H9 (cell line): ENCODE measurements around the gene CHRNB4. TPM values are rescaled to one million over a fixed set of nuclear protein-coding genes. Genes with fewer than 3 reads are reported as not detected.

ENCODE experiments used
- DNase-seq: peaks from one replicate; pipeline ENCODE4 v3.0.0-alpha.2; 2017
- H2AFZ ChIP-seq: one replicate; pipeline ENCODE4 v1.6.1; 2013; ENCODE audit warnings: mild to moderate bottlenecking, low read length, control low read depth, moderate library complexity
- H2AK5ac ChIP-seq: 2 replicates; pipeline ENCODE4 v1.6.1; 2013; ENCODE audit warnings: low read length, control low read depth, mixed read lengths; ENCODE audit not compliant: insufficient read length
- H2BK120ac ChIP-seq: one replicate; pipeline ENCODE4 v1.6.1; 2013; ENCODE audit warnings: low read depth, mild to moderate bottlenecking, low read length, control low read depth, inconsistent platforms; ENCODE audit not compliant: poor library complexity, severe bottlenecking
- H2BK12ac ChIP-seq: 2 replicates; pipeline ENCODE4 v1.6.1; 2013; ENCODE audit warnings: low read length, control low read depth, mixed read lengths, low read depth; ENCODE audit not compliant: insufficient read length
- H2BK15ac ChIP-seq: 2 replicates; pipeline ENCODE4 v1.6.1; 2013; ENCODE audit warnings: low read depth, low read length, control low read depth
- H2BK20ac ChIP-seq: one replicate; pipeline ENCODE4 v1.6.1; 2013; ENCODE audit warnings: low read depth, mild to moderate bottlenecking, low read length, control low read depth, inconsistent platforms; ENCODE audit not compliant: poor library complexity, severe bottlenecking
- H2BK5ac ChIP-seq: 2 replicates; pipeline ENCODE4 v1.6.1; 2013; ENCODE audit warnings: low read length, control low read depth, mixed read lengths; ENCODE audit not compliant: insufficient read length
- H3K14ac ChIP-seq: 2 replicates; pipeline ENCODE4 v1.6.1; 2013; ENCODE audit warnings: low read length, control low read depth; ENCODE audit not compliant: insufficient read depth
- H3K18ac ChIP-seq: 2 replicates; pipeline ENCODE4 v1.6.1; 2013; ENCODE audit warnings: low read depth, mild to moderate bottlenecking, mixed read lengths, low read length, control low read depth; ENCODE audit not compliant: insufficient read length
- H3K23ac ChIP-seq: 2 replicates; pipeline ENCODE4 v1.6.1; 2013; ENCODE audit warnings: low read length, control low read depth, mixed read lengths, low read depth; ENCODE audit not compliant: insufficient read length
- H3K23me2 ChIP-seq: 2 replicates; pipeline ENCODE4 v1.6.1; 2013; ENCODE audit warnings: low read depth, mild to moderate bottlenecking, mixed read lengths, low read length, control low read depth; ENCODE audit not compliant: insufficient read length, poor library complexity, severe bottlenecking
- H3K27ac ChIP-seq: 2 replicates; pipeline ENCODE4 v1.5.1; 2013; ENCODE audit warnings: low read length, control low read depth, mixed read lengths, low read depth; ENCODE audit not compliant: insufficient read length
- H3K27me3 ChIP-seq: 2 replicates; pipeline ENCODE4 v1.6.1; 2013; ENCODE audit warnings: low read length, control low read depth, inconsistent platforms; ENCODE audit not compliant: insufficient read depth
- H3K4ac ChIP-seq: 2 replicates; pipeline ENCODE4 v1.6.1; 2013; ENCODE audit warnings: low read depth, mild to moderate bottlenecking, control low read depth, inconsistent platforms, low read length, moderate library complexity
- H3K4me1 ChIP-seq: 2 replicates; pipeline ENCODE4 v1.6.1; 2013; ENCODE audit warnings: low read length, control low read depth, inconsistent platforms; ENCODE audit not compliant: insufficient read depth
- H3K4me2 ChIP-seq: 2 replicates; pipeline ENCODE4 v1.6.1; 2013; ENCODE audit warnings: low read length, control low read depth, mixed read lengths; ENCODE audit not compliant: insufficient read length, insufficient read depth
- H3K56ac ChIP-seq: 2 replicates; pipeline ENCODE4 v1.6.1; 2013; ENCODE audit warnings: low read depth, mild to moderate bottlenecking, mixed read lengths, low read length, control low read depth; ENCODE audit not compliant: insufficient read length
- H3K79me1 ChIP-seq: 2 replicates; pipeline ENCODE4 v1.6.1; 2013; ENCODE audit warnings: low read depth, mild to moderate bottlenecking, moderate library complexity, low read length, control low read depth, inconsistent platforms; ENCODE audit not compliant: insufficient read depth, poor library complexity, severe bottlenecking
- H3K79me2 ChIP-seq: 2 replicates; pipeline ENCODE4 v1.6.1; 2013; ENCODE audit warnings: low read length, control low read depth, inconsistent platforms; ENCODE audit not compliant: insufficient read depth
- H3K9ac ChIP-seq: 2 replicates; pipeline ENCODE4 v1.6.1; 2013; ENCODE audit warnings: low read length, control low read depth, mixed read lengths; ENCODE audit not compliant: insufficient read length; ENCODE audit errors: extremely low read depth
- H3K9me3 ChIP-seq: one replicate; pipeline ENCODE4 v1.6.1; 2013; ENCODE audit warnings: low read depth, low read length, inconsistent platforms; ENCODE audit not compliant: control insufficient read depth
- H3T11ph ChIP-seq: one replicate; pipeline ENCODE4 v1.6.1; 2013; ENCODE audit warnings: mild to moderate bottlenecking, low read length, control low read depth, inconsistent platforms
- H4K20me1 ChIP-seq: one replicate; pipeline ENCODE4 v1.6.1; 2013; ENCODE audit not compliant: control insufficient read depth, insufficient read length, insufficient read depth
- H4K5ac ChIP-seq: 2 replicates; pipeline ENCODE4 v1.6.1; 2013; ENCODE audit warnings: low read depth, mild to moderate bottlenecking, mixed read lengths, low read length, control low read depth; ENCODE audit not compliant: insufficient read length
- H4K8ac ChIP-seq: replicated peaks from 2 replicates; pipeline ENCODE4 v1.6.1; 2013; ENCODE audit warnings: low read length, control low read depth, mixed read lengths, low read depth; ENCODE audit not compliant: insufficient read length
- H4K91ac ChIP-seq: 2 replicates; pipeline ENCODE4 v1.6.1; 2013; ENCODE audit warnings: low read depth, mild to moderate bottlenecking, moderate library complexity, mixed read lengths, low read length, control low read depth; ENCODE audit not compliant: insufficient read length
- H3K27ac Mint-ChIP-seq, 3 experiments: 2 replicates in 2 of 3; 3 replicates in 1 of 3; pipeline ENCODE4 v1.8.0; 2020 to 2021; ENCODE audit warnings: mixed read lengths in 3 of 3, mild to moderate bottlenecking in 1 of 3, moderate library complexity in 1 of 3
- H3K27me3 Mint-ChIP-seq: 2 replicates; pipeline ENCODE4 v1.8.0; 2021; ENCODE audit warnings: low read depth, mild to moderate bottlenecking, moderate library complexity, mixed read lengths
- H3K36me3 Mint-ChIP-seq, 3 experiments: 2 replicates in 2 of 3; 3 replicates in 1 of 3; pipeline ENCODE4 v1.8.0; 2020 to 2021; ENCODE audit warnings: low read depth in 3 of 3, mixed read lengths in 3 of 3; ENCODE audit not compliant: insufficient read depth in 1 of 3
- H3K4me1 Mint-ChIP-seq, 2 experiments: 2 replicates each; pipeline ENCODE4 v1.8.0; 2020; ENCODE audit warnings: mixed read lengths in 2 of 2
- H3K4me3 Mint-ChIP-seq, 2 experiments: 2 replicates in 1 of 2; 3 replicates in 1 of 2; pipeline ENCODE4 v1.8.0; 2020 to 2021; ENCODE audit warnings: mild to moderate bottlenecking in 2 of 2, mixed read lengths in 2 of 2, moderate library complexity in 1 of 2
- H3K9me3 Mint-ChIP-seq, 2 experiments: 2 replicates in 1 of 2; 3 replicates in 1 of 2; pipeline ENCODE4 v1.8.0; 2020; ENCODE audit warnings: mild to moderate bottlenecking in 2 of 2, mixed read lengths in 2 of 2, moderate library complexity in 1 of 2
- CTCF ChIP-seq: fragments of 200-600 bp; sonication (generic); conservative IDR thresholded peaks from 3 replicates; pipeline ENCODE4 v1.8.0; 2021; ENCODE audit warnings: antibody characterized with exemption, mild to moderate bottlenecking
- WGBS: extraction: QIAGEN DNeasy Blood & Tissue Kit; methylation state at CpG from one replicate; pipeline ENCODE4 v1.1.7; 2013; ENCODE audit warnings: missing lambda C conversion rate, low lambda C conversion rate, mixed read lengths; ENCODE audit not compliant: insufficient read length; ENCODE audit errors: extremely low coverage; 5-methylcytosine and 5-hydroxymethylcytosine counted together
- total RNA-seq: library from RNA; stranded (reverse); gene quantifications from 2 replicates; pipeline ENCODE4 v1.2.1, GENCODE V29; 2021

Gene CHRNB4
- total RNA-seq, 1 experiment from 2014 or later = 1.9 TPM

- Histone ChIP-seq H3K79me1 (no peaks in the 10 kb centered on the region), H2BK15ac (no peak overlapping the region), H3K27me3 (peaks cover 6% of the 10 kb centered on the region; the same call in 1 of the 2 replicates), H3K9me3 (no peaks in the 10 kb centered on the region), H3K27ac (no peak overlapping the region), H3K18ac (no peak overlapping the region), H3K79me2 (no peaks in the 10 kb centered on the region), H3K9ac (no peak overlapping the region), H3K4me2 (no peak overlapping the region), H2BK120ac (no peak overlapping the region), H2BK5ac (no peak overlapping the region), H2AK5ac (no peak overlapping the region), H3K23me2 (peaks cover 10% of the 10 kb centered on the region), H4K91ac (no peak overlapping the region), H2AFZ (no peak overlapping the region), H3K4ac (no peak overlapping the region), H3K4me1 (no peaks in the 10 kb centered on the region), H3K14ac (no peak overlapping the region), H3K23ac (no peak overlapping the region), H4K20me1 (no peaks in the 10 kb centered on the region), H3T11ph (no peak overlapping the region), H4K5ac (no peak overlapping the region), H4K8ac (no peak overlapping the region), H2BK12ac (no peak overlapping the region), H2BK20ac (no peak overlapping the region), H3K56ac (no peak overlapping the region)
- peak; percentile 9 for DNase-seq
- WGBS = no CpG with 5 or more reads among the region's 2 CpGs
- TF ChIP-seq CTCF = no peak
- Mint-ChIP-seq H3K4me1 (peaks cover 8 to 18% of the 10 kb centered on the region in 2 experiments), H3K9me3 (peaks cover 6% of the 10 kb centered on the region in 2 experiments; a peak in 3 of 5 replicates), H3K36me3 (no peaks in the 10 kb centered on the region; a peak in 1 of 7 replicates), H3K27ac (no peak overlapping the region), H3K27me3 (peaks cover 27% of the 10 kb centered on the region), H3K4me3 (no peak overlapping the region)
Measured at GRCh38 chr15:78616506-78616905, 24.5 kb downstream of the CHRNB4 start.
